Measurements from ENCODE around the gene ST8SIA6. TPM values are rescaled to one million over a fixed set of nuclear protein-coding genes. Genes with fewer than 3 reads are reported as not detected.

The ST8SIA6 gene
- total RNA-seq (2022; extraction: Qiagen RNA extraction): 0.03 to 0.14 TPM (median 0.06 TPM) in 4 of 5 replicates, not detected in the other

DNA sequence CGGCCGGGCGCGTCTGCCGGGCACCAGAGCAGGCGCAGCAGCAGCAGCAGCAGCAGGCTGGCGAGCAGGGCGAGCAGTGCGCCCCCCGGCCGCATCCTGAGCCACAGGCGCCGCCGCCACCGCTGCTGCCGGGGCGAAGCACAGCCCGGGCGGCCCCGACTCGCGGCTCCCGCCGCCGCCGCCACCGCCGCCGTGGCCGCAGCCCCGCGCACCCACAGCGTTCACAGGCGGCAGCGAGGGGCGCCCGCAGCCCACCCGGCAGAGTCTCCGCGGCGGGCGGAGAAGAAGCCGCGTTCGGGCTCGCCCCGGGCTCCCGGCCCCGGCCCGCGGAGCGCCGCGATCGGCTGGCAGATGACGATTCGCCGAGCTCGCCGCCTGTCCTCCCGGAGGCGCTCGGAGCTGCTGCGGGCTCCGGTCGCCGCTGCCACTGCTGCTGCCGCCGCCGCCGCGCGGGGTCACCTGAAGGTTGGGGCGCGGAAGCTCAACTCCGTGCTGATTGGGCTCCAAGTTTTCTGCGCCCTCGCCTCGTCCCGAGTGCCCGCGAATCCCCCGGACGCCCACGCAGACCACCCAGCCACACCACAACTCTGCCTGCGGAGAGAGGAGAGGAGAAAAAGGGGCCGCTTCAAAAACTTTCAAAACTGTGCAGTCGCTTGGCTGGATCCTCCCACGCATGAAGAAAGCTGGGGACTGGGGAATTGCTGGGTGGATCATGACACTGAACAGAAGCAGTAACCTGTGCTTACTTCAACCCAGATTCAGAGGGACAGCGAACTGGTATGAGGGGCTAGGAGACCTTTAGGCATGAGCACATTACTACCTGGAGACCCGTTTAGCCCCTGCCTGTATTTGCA lies at the start of gene ST8SIA6:
Gene ST8SIA6, minus strand, starts transcription at position 435 of the 854 bp plus-strand sequence. Its CDS starts 340 bp downstream, at position 95.

Other genes with a start within 250 kb of the ST8SIA6 start
- 1,625 to 1,778 TPM (median 1,701 TPM) in 5 replicates for gene VIM, start 226.4 kb downstream of the ST8SIA6 start, total RNA-seq (2022; extraction: Qiagen RNA extraction)
- gene HACD1, start 162.8 kb upstream of the ST8SIA6 start, total RNA-seq (2022; extraction: Qiagen RNA extraction): 32.5 to 57.4 TPM (median 57.0 TPM) in 5 replicates
- 21.1 to 25.5 TPM (median 23.6 TPM) in 5 replicates for gene STAM, start 189.6 kb upstream of the ST8SIA6 start, total RNA-seq (2022; extraction: Qiagen RNA extraction)